Stomach (tissue), 9 donors: ENCODE measurements around the gene PAPSS1. TPM values are rescaled to one million over a fixed set of nuclear protein-coding genes. Genes with fewer than 3 reads are reported as not detected.

Experiments used
- DNase-seq, 2 donors: peaks; one replicate each; pipeline versions ENCODE4 v3.0.0 to v3.0.0-alpha.2; 2013 to 2019
- H3K27ac ChIP-seq, 5 donors: fragments of 200-600 bp in 4 of 5; sonication (generic) in 4 of 5; one replicate each; pipeline ENCODE4 v1.5.1; 2013 to 2019; ENCODE audit warnings: mild to moderate bottlenecking in 1 of 5, moderate library complexity in 1 of 5
- H3K27me3 ChIP-seq, 3 donors: fragments of 200-600 bp; sonication (generic); one replicate each; pipeline ENCODE4 v1.5.1; 2017 to 2019; ENCODE audit warnings: mixed run types in 1 of 3
- H3K36me3 ChIP-seq, 4 donors: fragments of 200-600 bp; sonication (generic); 1 replicate in 3 of 4; 2 replicates in 1 of 4; pipeline ENCODE4 v1.5.1; 2016 to 2019
- H3K4me1 ChIP-seq, 4 donors: fragments of 200-600 bp; sonication (generic); one replicate each; pipeline ENCODE4 v1.5.1; 2016 to 2019
- H3K4me3 ChIP-seq, 4 donors: fragments of 200-600 bp; sonication (generic) in 3 of 4; one replicate each; pipeline ENCODE4 v1.5.1; 2016 to 2019; ENCODE audit warnings: mild to moderate bottlenecking in 1 of 4
- H3K9me3 ChIP-seq, 4 donors: fragments of 200-600 bp; sonication (generic); one replicate each; pipeline ENCODE4 v1.5.1; 2016 to 2019
- EP300 ChIP-seq: sonication (generic); formaldehyde crosslinking; IDR thresholded peaks from one replicate; pipeline ENCODE4 v1.6.1; 2017; ENCODE audit warnings: antibody characterized with exemption
- POLR2A ChIP-seq, 4 donors: fragments of 450-650 bp; IDR thresholded peaks; one replicate each; pipeline ENCODE4 v1.6.1; 2016; ENCODE audit warnings: antibody characterized with exemption in 4 of 4, control low read depth in 2 of 4, mild to moderate bottlenecking in 1 of 4, moderate library complexity in 1 of 4
- POLR2AphosphoS5 ChIP-seq, 3 donors: sonication (generic); formaldehyde crosslinking; IDR thresholded peaks; one replicate each; pipeline ENCODE4 v1.6.1; 2016; ENCODE audit warnings: antibody characterized with exemption in 3 of 3
- WGBS, 5 donors: extraction: QIAGEN DNeasy Blood & Tissue Kit in 3 of 5; methylation state at CpG; one replicate each; pipeline versions ENCODE4 v1.1.5 to v1.1.7; 2013 to 2018; 5-methylcytosine and 5-hydroxymethylcytosine counted together
- intact Hi-C: fragments of 100-400 bp; cut with DNase I; formaldehyde crosslinking; loops from one replicate; pipeline ENCODE4 v1.15.1; 2023; ENCODE audit warnings: low total_unique reads
- polyA plus RNA-seq, 3 donors: library from polyadenylated mRNA; stranded (reverse); fragments of 200-250 nt; gene quantifications; one replicate each; pipeline ENCODE4 v1.2.3, GENCODE V29; 2013
- total RNA-seq, 5 donors: library from RNA; depleted of rRNA; stranded (reverse); fragments of >200 nt; gene quantifications; one replicate each; pipeline versions ENCODE4 v1.1.0 to v1.2.3, GENCODE V29; 2014 to 2016
- TF ChIP-seq, protein P1 (sequence below), 7 experiments: fragments of 450-650 bp in 4 of 7; fragments of 200-600 bp in 3 of 7; sonication (generic) in 3 of 7; IDR thresholded peaks; one replicate each; pipeline ENCODE4 v1.5.1; 2016 to 2019; ENCODE audit warnings: antibody characterized with exemption in 7 of 7, control low read depth in 2 of 7, mild to moderate bottlenecking in 1 of 7
- donor health status: healthy with polysubstance abuse.
- donor health status: Bipolar disorder and iron deficiency.
- donor health status: healthy.

Gene PAPSS1
- total and polyA plus RNA-seq, 8 donors = 12.7 to 102 (median 46.8) TPM

GRCh38 chr4:107622006-107622405 is 98.0 kb downstream of the PAPSS1 start:
- Histone ChIP-seq H3K27ac (no peak overlapping the region), H3K36me3 (peaks cover 0 to 15% (median 5%) of the 10 kb centered on the region in 4 donors), H3K9me3 (peaks cover 0 to 12% (median 1%) of the 10 kb centered on the region in 4 donors), H3K4me1 (peaks cover 0 to 17% (median 0%) of the 10 kb centered on the region in 4 donors), H3K27me3 (no peaks in the 10 kb centered on the region), H3K4me3 (no peak overlapping the region)
- DNase-seq = no peak
- 92 to 100% (median 97%) methylated on average over 2 of the region's 2 CpGs for WGBS, 5 donors
- intact Hi-C loops = no loop called here
- TF ChIP-seq, protein P1, sequence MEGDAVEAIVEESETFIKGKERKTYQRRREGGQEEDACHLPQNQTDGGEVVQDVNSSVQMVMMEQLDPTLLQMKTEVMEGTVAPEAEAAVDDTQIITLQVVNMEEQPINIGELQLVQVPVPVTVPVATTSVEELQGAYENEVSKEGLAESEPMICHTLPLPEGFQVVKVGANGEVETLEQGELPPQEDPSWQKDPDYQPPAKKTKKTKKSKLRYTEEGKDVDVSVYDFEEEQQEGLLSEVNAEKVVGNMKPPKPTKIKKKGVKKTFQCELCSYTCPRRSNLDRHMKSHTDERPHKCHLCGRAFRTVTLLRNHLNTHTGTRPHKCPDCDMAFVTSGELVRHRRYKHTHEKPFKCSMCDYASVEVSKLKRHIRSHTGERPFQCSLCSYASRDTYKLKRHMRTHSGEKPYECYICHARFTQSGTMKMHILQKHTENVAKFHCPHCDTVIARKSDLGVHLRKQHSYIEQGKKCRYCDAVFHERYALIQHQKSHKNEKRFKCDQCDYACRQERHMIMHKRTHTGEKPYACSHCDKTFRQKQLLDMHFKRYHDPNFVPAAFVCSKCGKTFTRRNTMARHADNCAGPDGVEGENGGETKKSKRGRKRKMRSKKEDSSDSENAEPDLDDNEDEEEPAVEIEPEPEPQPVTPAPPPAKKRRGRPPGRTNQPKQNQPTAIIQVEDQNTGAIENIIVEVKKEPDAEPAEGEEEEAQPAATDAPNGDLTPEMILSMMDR (IDR thresholded peaks at IDR 0.05) = no peak
- no peak for TF ChIP-seq EP300
- TF ChIP-seq POLR2AphosphoS5 (IDR thresholded peaks at IDR 0.05) = no peak
- TF ChIP-seq POLR2A (IDR thresholded peaks at IDR 0.05) = no peak

DNA sequence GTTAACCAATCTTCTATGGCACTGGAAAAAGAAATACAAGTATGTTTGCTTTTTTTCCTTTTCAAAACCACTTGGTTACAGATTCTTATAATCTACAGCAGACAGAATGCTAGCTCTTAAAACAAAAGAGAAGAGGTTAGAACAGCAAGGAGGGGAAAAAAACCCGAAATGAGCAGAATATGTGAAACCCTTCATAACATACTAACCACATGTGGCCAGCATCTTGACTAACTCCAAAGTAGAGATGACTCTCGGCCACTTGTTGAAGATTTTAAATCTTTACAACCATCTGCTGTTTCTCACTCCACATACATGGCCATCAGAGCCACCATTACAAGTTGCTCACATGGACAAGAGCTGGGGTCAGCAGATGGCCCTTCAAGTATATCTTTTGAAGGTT is 100.3 kb downstream of the PAPSS1 start:
- Histone ChIP-seq H3K4me3 (no peak overlapping the region), H3K27me3 (no peaks in the 10 kb centered on the region), H3K4me1 (peaks cover 0 to 26% (median 2%) of the 10 kb centered on the region in 4 donors), H3K9me3 (peaks cover 0 to 12% (median 1%) of the 10 kb centered on the region in 4 donors), H3K27ac (no peak overlapping the region), H3K36me3 (peaks cover 0 to 18% (median 5%) of the 10 kb centered on the region in 4 donors)
- TF ChIP-seq EP300 (no peak), POLR2A (IDR thresholded peaks at IDR 0.05) (no peak), POLR2AphosphoS5 (IDR thresholded peaks at IDR 0.05) (no peak)
- TF ChIP-seq, protein P1 (IDR thresholded peaks at IDR 0.05) = no peak
- intact Hi-C loops = no loop called here
- 87 to 97% (median 93%) methylated on average over 2 of the region's 2 CpGs for WGBS, 5 donors
- no peak for DNase-seq

DNA sequence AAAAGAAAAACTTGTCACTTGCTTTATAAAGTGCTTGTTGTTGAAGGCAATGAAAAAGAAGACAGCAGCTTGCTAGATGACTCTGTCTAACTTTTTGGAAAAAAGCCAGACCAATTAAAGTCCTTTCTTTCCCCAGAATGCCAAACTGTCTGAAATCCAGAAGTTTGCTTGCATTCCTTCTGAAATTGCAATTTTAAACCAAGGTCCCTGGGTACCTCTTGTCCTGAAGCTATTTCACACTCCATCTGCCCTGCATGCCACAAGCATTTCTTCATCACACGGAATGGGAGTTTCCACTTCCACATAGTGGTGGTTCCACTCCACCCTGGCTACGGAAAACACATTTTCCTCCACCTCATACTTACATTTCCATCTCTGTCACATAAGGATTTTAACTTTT is 101.0 kb downstream of the PAPSS1 start:
- H3K27me3 ChIP-seq = no peaks in the 10 kb centered on the region
- DNase-seq = no peak
- peaks cover 0 to 12% (median 1%) of the 10 kb centered on the region in 4 donors for H3K9me3 ChIP-seq
- TF ChIP-seq POLR2A (IDR thresholded peaks at IDR 0.05) = no peak
- TF ChIP-seq, protein P1 (IDR thresholded peaks at IDR 0.05) = no peak
- no peak for TF ChIP-seq EP300
- no peak for TF ChIP-seq POLR2AphosphoS5 (IDR thresholded peaks at IDR 0.05)
- no peak overlapping the region for H3K27ac ChIP-seq
- intact Hi-C loops = no loop called here
- peaks cover 2 to 18% (median 6%) of the 10 kb centered on the region in 4 donors for H3K36me3 ChIP-seq
- peaks cover 0 to 26% (median 2%) of the 10 kb centered on the region in 4 donors for H3K4me1 ChIP-seq
- 81 to 90% (median 89%) methylated on average over 2 of the region's 2 CpGs for WGBS, 5 donors
- H3K4me3 ChIP-seq = no peak overlapping the region

- H3K4me1 ChIP-seq = peaks cover 0 to 26% (median 2%) of the 10 kb centered on the region in 4 donors
- peaks cover 0 to 12% (median 1%) of the 10 kb centered on the region in 4 donors for H3K9me3 ChIP-seq
- intact Hi-C loops = no loop called here
- TF ChIP-seq, protein P1 (IDR thresholded peaks at IDR 0.05) = no peak
- TF ChIP-seq POLR2A (IDR thresholded peaks at IDR 0.05) = no peak
- TF ChIP-seq POLR2AphosphoS5 (IDR thresholded peaks at IDR 0.05) = no peak
- TF ChIP-seq EP300 = no peak
- no peak for DNase-seq
- no peak overlapping the region for H3K27ac ChIP-seq
- H3K27me3 ChIP-seq = no peaks in the 10 kb centered on the region
- no peak overlapping the region for H3K4me3 ChIP-seq
- H3K36me3 ChIP-seq = peaks cover 5 to 18% (median 8%) of the 10 kb centered on the region in 4 donors
Observed at GRCh38 chr4:107618656-107619055, 101.4 kb downstream of the PAPSS1 start.
